Colon (tissue), 2 donors: ENCODE measurements around the gene OR2B6.

ENCODE experiments used
- FAIRE-seq: peaks from 2 replicates; lab custom pipeline; 2012; peaks lifted over from hg19 to GRCh38; lab: Jason Lieb, UNC
- donor health status: control.
- donor health status: control.

The OR2B6 gene

DNA sequence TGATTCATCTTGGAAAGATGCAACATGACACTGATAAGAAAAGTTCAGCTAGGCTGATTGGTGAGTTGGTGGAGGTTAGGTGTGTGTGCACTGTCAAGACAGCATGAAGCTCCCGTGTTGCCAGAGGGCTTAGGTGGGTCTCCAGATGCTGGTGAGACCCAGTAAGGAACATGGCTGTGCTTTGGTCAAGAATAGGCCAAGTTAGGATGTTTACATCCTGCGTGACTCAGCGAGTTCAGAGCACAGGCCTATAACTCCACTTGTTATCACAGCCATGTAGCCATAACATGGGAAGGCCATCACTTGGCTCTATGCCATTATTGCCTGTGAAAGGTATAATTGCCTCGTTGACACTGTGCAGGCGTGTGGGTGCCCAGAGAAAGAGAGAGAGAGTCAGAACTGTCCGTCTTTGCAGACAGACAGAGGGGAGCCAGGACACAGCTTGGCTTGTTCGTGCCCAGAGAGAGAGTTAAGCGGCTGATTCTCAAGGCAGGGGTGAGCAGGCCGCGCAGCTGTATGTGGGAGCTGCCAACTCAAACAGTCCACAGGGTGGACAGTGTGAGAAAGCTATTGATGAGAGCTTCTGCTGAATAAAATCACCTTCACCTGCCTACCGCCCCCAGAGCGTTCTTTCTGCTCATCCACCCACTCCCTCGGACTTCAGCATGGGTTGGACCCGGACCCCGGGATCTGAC, 43.5 kb downstream of the OR2B6 start:
- no peak for FAIRE-seq

DNA sequence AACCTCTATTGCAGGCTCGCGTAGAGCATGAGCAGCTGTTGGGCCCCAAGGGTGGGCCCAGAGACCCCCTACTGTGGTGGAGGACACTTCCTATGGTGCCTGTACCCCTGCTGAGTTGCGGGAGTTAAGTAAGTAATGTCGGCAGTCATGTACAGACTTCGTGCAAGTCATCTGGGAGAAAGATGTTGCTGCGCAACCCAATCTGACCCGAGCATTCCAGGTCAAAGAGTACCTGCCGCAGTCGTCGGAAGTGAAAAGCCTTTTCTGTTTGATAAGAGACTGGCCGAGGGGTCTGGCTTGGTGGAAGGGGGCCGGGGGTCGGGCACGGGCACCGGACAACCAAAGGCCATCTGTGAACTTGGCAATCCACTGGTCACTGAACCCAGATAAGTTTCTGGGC, 44.3 kb downstream of the OR2B6 start:
- FAIRE-seq = no peak

DNA sequence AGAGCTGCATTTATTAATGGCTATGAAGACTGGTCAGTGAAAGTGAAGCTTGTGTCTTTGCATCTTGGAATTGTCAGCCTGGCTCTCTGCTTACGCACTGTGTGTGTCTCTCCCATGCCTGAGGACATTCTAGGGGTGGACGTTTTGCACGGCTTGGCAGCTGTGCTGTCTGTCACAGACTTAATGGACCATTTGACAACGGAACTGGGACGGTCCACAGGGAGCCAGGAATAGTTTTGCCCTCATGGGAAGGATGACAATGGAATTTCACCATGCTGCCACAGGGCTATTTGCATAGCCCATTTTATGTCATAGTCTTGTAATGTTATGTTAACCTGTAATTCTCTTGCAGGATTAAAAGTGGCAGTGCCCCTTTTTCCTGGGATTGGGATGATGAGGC, 44.7 kb downstream of the OR2B6 start:
- no peak for FAIRE-seq

DNA sequence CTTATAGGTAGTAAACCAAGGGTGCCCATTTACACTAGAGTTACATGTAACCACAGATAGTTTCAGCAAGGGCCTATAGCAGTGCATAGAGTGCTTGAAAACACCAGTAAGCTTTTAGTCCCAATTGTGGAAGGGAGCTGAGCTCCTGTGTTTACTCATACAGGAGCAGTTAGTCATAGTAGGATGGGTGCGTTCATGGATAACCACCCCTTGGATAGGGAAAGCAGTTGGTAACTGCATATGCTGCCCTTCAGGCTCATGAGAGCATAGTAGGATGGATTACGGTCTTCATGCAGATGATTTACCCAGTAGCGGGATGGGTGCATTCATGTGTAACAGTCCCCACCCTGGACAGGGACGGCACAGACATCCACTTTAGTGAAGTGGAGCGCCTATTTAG, 45.1 kb downstream of the OR2B6 start:
- FAIRE-seq = no peak

DNA sequence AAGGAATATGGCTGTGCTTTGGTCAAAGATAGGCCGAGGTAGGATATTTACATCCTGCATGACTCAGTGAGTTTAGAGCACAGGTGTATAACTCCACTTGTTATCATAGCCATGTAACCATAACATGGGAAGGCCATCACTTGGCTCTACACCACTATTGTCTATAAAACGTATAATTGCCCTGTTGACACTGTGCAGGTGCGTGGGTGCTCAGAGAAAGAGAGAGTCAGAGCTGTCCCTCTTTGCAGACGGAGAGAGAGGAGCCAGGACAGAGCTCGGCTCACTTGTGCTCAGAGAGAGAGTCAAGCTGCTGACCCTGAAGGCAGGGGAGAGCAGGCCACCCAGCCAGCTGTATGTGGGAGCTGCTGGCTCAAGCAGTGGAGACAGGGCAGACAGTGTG, 46.0 kb downstream of the OR2B6 start:
- no peak for FAIRE-seq

DNA sequence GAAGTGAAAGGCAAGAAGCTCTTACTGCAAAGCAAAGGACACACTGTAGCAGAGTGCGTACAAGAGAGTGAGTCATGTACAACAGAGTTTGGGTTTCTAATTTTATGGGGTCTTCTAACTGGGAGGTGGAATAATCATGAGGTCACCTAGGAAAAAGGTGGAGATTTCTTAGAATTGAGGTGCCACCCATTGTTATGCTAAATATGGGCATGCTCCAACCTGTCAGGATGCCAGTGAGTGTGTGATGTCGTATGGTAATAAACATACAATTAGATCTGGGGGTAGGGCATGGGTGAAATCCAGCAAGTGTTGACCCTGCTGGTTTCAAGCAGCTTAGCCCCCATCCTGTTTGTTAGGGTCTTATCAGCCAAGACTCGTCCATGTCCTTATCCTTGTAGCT, 46.6 kb downstream of the OR2B6 start:
- FAIRE-seq = no peak

DNA sequence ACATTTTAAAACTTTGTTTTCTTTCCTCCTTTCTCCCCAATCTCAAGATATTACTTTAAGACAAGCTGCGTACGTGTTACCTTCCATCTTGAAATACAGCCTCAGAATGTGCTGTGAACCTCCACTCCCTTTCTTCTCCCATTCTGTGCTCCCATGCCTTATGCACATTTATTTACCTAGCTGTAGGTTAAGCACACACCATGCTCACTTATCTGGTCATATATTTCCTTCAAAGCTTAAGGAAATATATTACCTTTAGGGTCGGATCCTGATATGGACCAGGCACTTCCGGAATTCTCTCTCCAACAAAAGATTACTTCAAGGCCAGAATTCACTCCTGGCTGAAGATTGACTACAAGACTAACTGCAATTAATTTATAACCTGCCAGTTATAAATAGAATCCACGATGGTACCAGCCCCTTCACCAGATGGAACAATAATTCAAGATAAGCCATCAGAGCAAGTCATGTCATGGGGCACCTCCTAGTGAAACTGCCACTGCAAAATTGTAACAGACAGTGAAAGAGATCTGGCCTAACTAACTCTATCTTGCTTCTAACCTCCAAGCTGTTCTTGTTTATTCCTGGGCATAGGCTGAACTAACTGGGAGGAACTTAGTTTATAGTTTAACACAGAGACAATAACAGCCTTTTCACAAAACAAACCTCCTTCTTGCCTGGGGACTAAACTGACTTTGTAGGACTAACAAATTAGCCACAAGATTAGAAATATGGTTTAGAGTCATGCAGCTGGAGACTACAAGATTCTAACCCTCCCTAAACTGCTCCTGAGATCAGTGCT, 47.5 kb downstream of the OR2B6 start:
- FAIRE-seq = no peak

DNA sequence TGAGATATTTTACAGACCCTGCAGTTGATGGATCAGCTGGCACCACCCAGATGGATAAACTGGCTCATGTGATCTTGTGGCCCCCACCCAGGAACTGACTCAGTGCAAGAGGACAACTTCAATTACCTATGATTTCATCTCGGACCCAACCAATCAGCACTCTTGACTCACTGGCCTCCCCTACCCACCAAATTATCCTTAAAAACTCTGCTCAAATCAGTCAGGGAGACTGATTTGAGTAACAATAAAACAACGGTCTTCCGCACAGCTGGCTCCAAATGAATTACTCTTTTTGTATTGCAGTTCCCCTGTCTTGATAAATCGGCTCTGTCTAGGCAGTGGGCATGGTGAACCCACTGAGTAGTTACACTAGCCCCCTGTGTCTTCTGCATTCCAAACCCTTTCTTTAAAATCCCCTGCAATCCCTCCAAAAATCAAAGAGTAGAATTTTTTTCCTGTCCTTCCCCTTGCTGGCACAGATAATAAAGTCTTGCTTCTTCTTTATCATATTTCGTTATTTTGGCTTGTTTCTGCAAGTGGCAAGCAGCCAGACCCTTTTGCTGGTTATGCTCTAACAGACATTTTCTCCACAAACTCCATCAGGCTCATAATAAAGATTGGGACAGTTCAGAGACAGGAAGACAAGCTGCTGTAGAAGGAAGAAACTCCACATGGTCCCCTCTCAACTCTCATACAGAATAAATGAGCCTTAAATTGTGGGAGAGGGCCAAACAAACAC, 48.3 kb downstream of the OR2B6 start:
- no peak for FAIRE-seq

DNA sequence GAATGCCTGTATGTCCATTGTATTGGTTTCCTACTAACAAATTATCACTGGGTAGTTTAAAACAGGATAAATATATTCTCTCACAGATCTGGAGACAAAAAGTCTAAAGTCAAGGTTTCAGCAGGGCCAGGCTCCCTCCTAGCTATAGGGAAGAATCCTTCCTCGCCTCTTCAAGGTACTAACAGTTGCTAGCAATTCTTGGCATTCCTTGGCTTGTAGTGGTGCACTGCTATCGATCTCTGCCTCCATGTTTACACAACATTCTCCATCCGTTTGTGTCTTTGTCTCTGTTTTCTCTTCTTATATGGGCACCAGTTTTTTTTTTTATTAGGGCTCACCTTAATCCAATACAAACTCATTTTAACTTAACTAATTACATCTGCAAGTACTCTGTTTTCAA, 48.9 kb downstream of the OR2B6 start:
- no peak for FAIRE-seq
